ENCODE measurements around the gene MSTN.
"Not testable (repeated sequence)": the region's sequence is repeated elsewhere in the genome, so short reads cannot be mapped to it uniquely, and the experiment has no call there.

MSTN gene

DNA sequence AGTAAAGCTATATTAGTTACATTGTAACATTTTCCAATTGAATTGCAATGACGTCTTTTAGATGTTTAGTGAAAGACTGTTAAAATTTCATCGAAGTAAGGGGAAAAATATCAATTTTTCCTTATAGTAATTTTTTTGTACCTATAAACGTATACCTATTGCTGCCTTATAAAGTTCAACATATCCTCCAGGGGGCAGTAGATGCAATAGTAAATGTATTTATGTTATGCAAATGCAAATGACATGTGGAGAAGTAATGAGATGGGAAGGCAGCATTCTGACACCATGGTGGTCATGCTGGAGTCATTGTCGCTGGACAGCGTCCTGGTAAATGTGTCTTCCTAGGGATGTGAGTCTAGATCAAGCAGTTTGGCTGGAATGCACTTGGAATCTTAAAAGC is 38.7 kb downstream of the MSTN start:
- H3K4me1 ChIP-seq (ENCODE audit: control insufficient read depth in 2 of 2, insufficient read depth in 1 of 2, low read depth in 1 of 2, low read length in 2 of 2), result no peaks in the 10 kb centered on the region
- H4K91ac ChIP-seq (ENCODE audit: low read depth, low read length, poor library complexity), result no peak overlapping the region
- H3K14ac ChIP-seq (ENCODE audit: low read length), result no peak overlapping the region
- H2BK5ac ChIP-seq (ENCODE audit: low read length), result no peak overlapping the region
- no peak overlapping the region for H2AK5ac ChIP-seq (ENCODE audit: low read depth, low read length)
- no peak overlapping the region for H2AFZ ChIP-seq (ENCODE audit: low read length)
- H3K4ac ChIP-seq (ENCODE audit: low read length), result no peak overlapping the region
- no peaks in the 10 kb centered on the region for H3K36me3 ChIP-seq (replicated peaks in 1 of 2; ENCODE audit: control insufficient read depth in 2 of 2, insufficient read depth in 2 of 2, low read length in 2 of 2)
- H3K27ac ChIP-seq (replicated peaks; ENCODE audit: low read length), result no peak overlapping the region
- H2BK15ac ChIP-seq (ENCODE audit: low read length), result no peak overlapping the region
- peak; percentile 17 for DNase-seq (ENCODE audit: low spot score)
- no peak overlapping the region for H3K4me3 ChIP-seq (ENCODE audit: low read length in 2 of 2)
- no peak overlapping the region for H3K18ac ChIP-seq (ENCODE audit: low read length)
- H3K27me3 ChIP-seq (ENCODE audit: control insufficient read depth in 3 of 3, insufficient read depth in 3 of 3, low read depth in 1 of 3, low read length in 3 of 3), result no peaks in the 10 kb centered on the region
- no peak overlapping the region for H2BK12ac ChIP-seq (ENCODE audit: low read length)
- no peak overlapping the region for H2BK120ac ChIP-seq (ENCODE audit: low read depth, low read length)
- H3K9me3 ChIP-seq (replicated peaks in 1 of 2; ENCODE audit: control insufficient read depth in 2 of 2, insufficient read depth in 1 of 2, low read depth in 1 of 2, low read length in 2 of 2), result no peaks in the 10 kb centered on the region
- no peak overlapping the region for H4K8ac ChIP-seq (ENCODE audit: low read depth, low read length)
- WGBS, 2 donors (ENCODE audit: extremely low coverage in 2 of 2, insufficient read length in 2 of 2, insufficient replicate concordance in 1 of 2), result no CpG with 5 or more reads among the region's 5 CpGs
- no peak overlapping the region for H3K9ac ChIP-seq (ENCODE audit: low read depth, low read length, poor library complexity)
- H3K4me2 ChIP-seq (ENCODE audit: insufficient read depth, low read length, poor library complexity, severe bottlenecking), result no peak overlapping the region
- H3K23ac ChIP-seq (ENCODE audit: low read depth, low read length, poor library complexity), result no peak overlapping the region
- H3K79me1 ChIP-seq (ENCODE audit: low read depth, low read length), result no peaks in the 10 kb centered on the region

DNA sequence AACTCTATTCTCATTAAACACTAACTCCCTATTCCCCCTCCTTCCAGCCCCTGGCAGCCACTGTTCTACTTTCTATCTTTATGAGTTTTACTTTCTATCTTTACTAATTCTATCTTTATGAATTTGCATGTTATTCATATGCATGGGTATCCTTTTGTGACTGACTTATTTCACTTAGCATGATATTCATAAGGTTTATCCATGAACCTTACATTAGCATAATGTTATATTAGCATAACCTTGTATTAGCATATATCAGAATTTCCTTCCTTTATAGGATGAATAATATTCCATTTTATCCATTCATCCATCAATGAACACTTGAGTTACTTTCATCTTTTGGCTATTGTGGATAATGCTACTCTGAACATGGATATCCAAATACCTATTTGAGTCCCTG is 41.8 kb downstream of the MSTN start:
- H3K14ac ChIP-seq (ENCODE audit: low read length), result no peak overlapping the region
- no peak overlapping the region for H2BK15ac ChIP-seq (ENCODE audit: low read length)
- no peaks in the 10 kb centered on the region for H3K79me1 ChIP-seq (ENCODE audit: low read depth, low read length)
- no peak overlapping the region for H2BK120ac ChIP-seq (ENCODE audit: low read depth, low read length)
- no peak overlapping the region for H2AK5ac ChIP-seq (ENCODE audit: low read depth, low read length)
- no peak overlapping the region for H3K23ac ChIP-seq (ENCODE audit: low read depth, low read length, poor library complexity)
- H2BK5ac ChIP-seq (ENCODE audit: low read length), result no peak overlapping the region
- H3K27ac ChIP-seq (replicated peaks; ENCODE audit: low read length), result no peak overlapping the region
- H2BK12ac ChIP-seq (ENCODE audit: low read length), result no peak overlapping the region
- no peak overlapping the region for H3K9ac ChIP-seq (ENCODE audit: low read depth, low read length, poor library complexity)
- no peak for DNase-seq (ENCODE audit: low spot score)
- H4K8ac ChIP-seq (ENCODE audit: low read depth, low read length), result no peak overlapping the region
- H2AFZ ChIP-seq (ENCODE audit: low read length), result no peak overlapping the region
- no peaks in the 10 kb centered on the region for H3K27me3 ChIP-seq (ENCODE audit: control insufficient read depth in 3 of 3, insufficient read depth in 3 of 3, low read depth in 1 of 3, low read length in 3 of 3)
- H3K4me3 ChIP-seq (ENCODE audit: low read length in 2 of 2), result no peak overlapping the region
- no peaks in the 10 kb centered on the region for H3K36me3 ChIP-seq (replicated peaks in 1 of 2; ENCODE audit: control insufficient read depth in 2 of 2, insufficient read depth in 2 of 2, low read length in 2 of 2)
- H3K9me3 ChIP-seq (replicated peaks in 1 of 2; ENCODE audit: control insufficient read depth in 2 of 2, insufficient read depth in 1 of 2, low read depth in 1 of 2, low read length in 2 of 2), result peaks cover 0 to 2% of the 10 kb centered on the region in 2 donors
- H3K4me1 ChIP-seq (ENCODE audit: control insufficient read depth in 2 of 2, insufficient read depth in 1 of 2, low read depth in 1 of 2, low read length in 2 of 2), result no peaks in the 10 kb centered on the region
- no peak overlapping the region for H3K18ac ChIP-seq (ENCODE audit: low read length)
- H3K4me2 ChIP-seq (ENCODE audit: insufficient read depth, low read length, poor library complexity, severe bottlenecking), result no peak overlapping the region
- no peak overlapping the region for H3K4ac ChIP-seq (ENCODE audit: low read length)
- H4K91ac ChIP-seq (ENCODE audit: low read depth, low read length, poor library complexity), result no peak overlapping the region

DNA sequence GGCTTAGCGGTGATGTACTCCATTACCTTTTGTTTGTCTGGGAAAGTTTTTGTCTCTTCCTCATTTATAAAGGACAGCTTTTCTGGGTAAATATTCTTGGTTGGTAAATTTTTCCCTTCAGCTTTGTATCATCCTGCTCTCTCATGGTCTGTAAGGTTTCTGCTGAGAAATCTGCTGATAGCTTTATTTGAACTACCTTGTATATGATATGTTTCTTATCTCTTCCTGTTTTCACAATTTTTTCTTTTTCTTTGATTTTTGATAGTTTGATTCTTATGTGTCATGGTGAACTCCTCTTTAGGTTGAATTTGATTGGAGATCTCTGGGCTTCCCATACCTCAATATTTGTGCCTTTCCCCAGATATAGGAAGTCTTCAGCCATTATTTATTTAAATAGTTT is 44.7 kb downstream of the MSTN start:
- H3K18ac ChIP-seq (ENCODE audit: low read length), result no peak overlapping the region
- no peak overlapping the region for H2AK5ac ChIP-seq (ENCODE audit: low read depth, low read length)
- H3K9ac ChIP-seq (ENCODE audit: low read depth, low read length, poor library complexity), result no peak overlapping the region
- H3K14ac ChIP-seq (ENCODE audit: low read length), result no peak overlapping the region
- H4K8ac ChIP-seq (ENCODE audit: low read depth, low read length), result no peak overlapping the region
- no peak overlapping the region for H4K91ac ChIP-seq (ENCODE audit: low read depth, low read length, poor library complexity)
- no peak overlapping the region for H3K23ac ChIP-seq (ENCODE audit: low read depth, low read length, poor library complexity)
- H3K4me3 ChIP-seq (ENCODE audit: low read length in 2 of 2), result no peak overlapping the region
- no peaks in the 10 kb centered on the region for H3K79me1 ChIP-seq (ENCODE audit: low read depth, low read length)
- H2BK5ac ChIP-seq (ENCODE audit: low read length), result no peak overlapping the region
- no peak overlapping the region for H3K4ac ChIP-seq (ENCODE audit: low read length)
- no peak overlapping the region for H2BK15ac ChIP-seq (ENCODE audit: low read length)
- no peak overlapping the region for H2BK120ac ChIP-seq (ENCODE audit: low read depth, low read length)
- no peak overlapping the region for H2BK12ac ChIP-seq (ENCODE audit: low read length)
- peaks cover 0 to 2% of the 10 kb centered on the region in 2 donors for H3K9me3 ChIP-seq (replicated peaks in 1 of 2; ENCODE audit: control insufficient read depth in 2 of 2, insufficient read depth in 1 of 2, low read depth in 1 of 2, low read length in 2 of 2)
- no CpG with 5 or more reads among the region's 1 CpG for WGBS, 2 donors (ENCODE audit: extremely low coverage in 2 of 2, insufficient read length in 2 of 2, insufficient replicate concordance in 1 of 2)
- H3K4me2 ChIP-seq (ENCODE audit: insufficient read depth, low read length, poor library complexity, severe bottlenecking), result no peak overlapping the region
- H3K27me3 ChIP-seq (ENCODE audit: control insufficient read depth in 3 of 3, insufficient read depth in 3 of 3, low read depth in 1 of 3, low read length in 3 of 3), result no peaks in the 10 kb centered on the region
- H2AFZ ChIP-seq (ENCODE audit: low read length), result no peak overlapping the region
- DNase-seq (ENCODE audit: low spot score), result no peak
- no peak overlapping the region for H3K27ac ChIP-seq (replicated peaks; ENCODE audit: low read length)
- H3K36me3 ChIP-seq (replicated peaks in 1 of 2; ENCODE audit: control insufficient read depth in 2 of 2, insufficient read depth in 2 of 2, low read length in 2 of 2), result no peaks in the 10 kb centered on the region
- H3K4me1 ChIP-seq (ENCODE audit: control insufficient read depth in 2 of 2, insufficient read depth in 1 of 2, low read depth in 1 of 2, low read length in 2 of 2), result no peaks in the 10 kb centered on the region

GRCh38 chr2:190015969-190016368 is 46.6 kb downstream of the MSTN start:
- not testable (repeated sequence) for H2AFZ ChIP-seq (ENCODE audit: low read length); H3K79me1 ChIP-seq (ENCODE audit: low read depth, low read length); H3K9me3 ChIP-seq (replicated peaks in 1 of 2; ENCODE audit: control insufficient read depth in 2 of 2, insufficient read depth in 1 of 2, low read depth in 1 of 2, low read length in 2 of 2); H3K9ac ChIP-seq (ENCODE audit: low read depth, low read length, poor library complexity); H4K8ac ChIP-seq (ENCODE audit: low read depth, low read length); H3K4me3 ChIP-seq (ENCODE audit: low read length in 2 of 2); H2BK120ac ChIP-seq (ENCODE audit: low read depth, low read length); H2BK5ac ChIP-seq (ENCODE audit: low read length); H3K18ac ChIP-seq (ENCODE audit: low read length); H3K27me3 ChIP-seq (ENCODE audit: control insufficient read depth in 3 of 3, insufficient read depth in 3 of 3, low read depth in 1 of 3, low read length in 3 of 3); H3K4ac ChIP-seq (ENCODE audit: low read length); H3K4me2 ChIP-seq (ENCODE audit: insufficient read depth, low read length, poor library complexity, severe bottlenecking); H3K14ac ChIP-seq (ENCODE audit: low read length); H2AK5ac ChIP-seq (ENCODE audit: low read depth, low read length); DNase-seq (ENCODE audit: low spot score); H4K91ac ChIP-seq (ENCODE audit: low read depth, low read length, poor library complexity); H2BK15ac ChIP-seq (ENCODE audit: low read length); H3K4me1 ChIP-seq (ENCODE audit: control insufficient read depth in 2 of 2, insufficient read depth in 1 of 2, low read depth in 1 of 2, low read length in 2 of 2); H3K23ac ChIP-seq (ENCODE audit: low read depth, low read length, poor library complexity); H3K27ac ChIP-seq (replicated peaks; ENCODE audit: low read length); H3K36me3 ChIP-seq (replicated peaks in 1 of 2; ENCODE audit: control insufficient read depth in 2 of 2, insufficient read depth in 2 of 2, low read length in 2 of 2); H2BK12ac ChIP-seq (ENCODE audit: low read length)
- WGBS, 2 donors (ENCODE audit: extremely low coverage in 2 of 2, insufficient read length in 2 of 2, insufficient replicate concordance in 1 of 2), result no CpG with 5 or more reads among the region's 1 CpG

Data from neuronal stem cell (in vitro differentiated cells).